Body of pancreas (tissue), 4 donors: ENCODE data around the gene BCR. TPM values are rescaled to one million over a fixed set of nuclear protein-coding genes. Genes with fewer than 3 reads are reported as not detected.

ENCODE experiments used
- ATAC-seq: fragments of 150-250 bp; one replicate; pipeline ENCODE4 v1.9.1; 2016
- DNase-seq, 4 donors: peaks; one replicate each; pipeline ENCODE4 v3.0.0-alpha.2; 2019
- H3K27ac ChIP-seq, 4 donors: fragments of 200-600 bp; sonication (generic); 1 replicate in 3 of 4; 2 replicates in 1 of 4; pipeline versions ENCODE4 v1.5.1 to v1.6.1; 2016 to 2019; ENCODE audit warnings: mild to moderate bottlenecking in 1 of 4, mixed read lengths in 1 of 4, moderate library complexity in 1 of 4
- H3K27me3 ChIP-seq, 2 donors: fragments of 200-600 bp; sonication (generic); one replicate each; pipeline ENCODE4 v1.6.0; 2016; ENCODE audit warnings: mild to moderate bottlenecking in 1 of 2
- H3K36me3 ChIP-seq, 2 donors: fragments of 200-600 bp; sonication (generic); replicated peaks in 1 of 2; 2 replicates each; pipeline ENCODE4 v1.5.1; 2016; ENCODE audit warnings: low read depth in 2 of 2; ENCODE audit not compliant: insufficient read depth in 1 of 2
- H3K4me1 ChIP-seq: fragments of 200-600 bp; sonication (generic); one replicate; pipeline ENCODE4 v1.6.0; 2016
- H3K4me3 ChIP-seq, 2 donors: fragments of 200-600 bp; sonication (generic); 1 replicate in 1 of 2; 2 replicates in 1 of 2; pipeline ENCODE4 v1.5.1; 2016 to 2019
- H3K9me3 ChIP-seq, 3 donors: fragments of 200-600 bp; sonication (generic); 1 replicate in 2 of 3; 2 replicates in 1 of 3; pipeline ENCODE4 v1.5.1; 2016
- POLR2A ChIP-seq, 3 donors: fragments of 450-650 bp; IDR thresholded peaks; one replicate each; pipeline ENCODE4 v1.6.1; 2016; ENCODE audit warnings: antibody characterized with exemption in 3 of 3, mild to moderate bottlenecking in 2 of 3
- WGBS, 2 donors: methylation state at CpG; one replicate each; pipeline ENCODE4 v1.1.5; 2017; 5-methylcytosine and 5-hydroxymethylcytosine counted together
- intact Hi-C: fragments of 100-400 bp; cut with DNase I; formaldehyde crosslinking; loops from one replicate; pipeline ENCODE4 v1.15.1; 2023
- total RNA-seq, 2 donors: library from RNA; depleted of rRNA; stranded (reverse); fragments of >200 nt; gene quantifications; one replicate each; pipeline ENCODE4 v1.1.0, GENCODE V29; 2016
- TF ChIP-seq, protein P1 (sequence below), 7 experiments: fragments of 450-650 bp in 4 of 7; fragments of 200-600 bp in 3 of 7; sonication (generic) in 3 of 7; IDR thresholded peaks; one replicate each; pipeline ENCODE4 v1.5.1; 2016 to 2019; ENCODE audit warnings: antibody characterized with exemption in 7 of 7

The BCR gene
- total RNA-seq, 2 donors from 2014 or later = 28.3 to 71.2 TPM

DNA sequence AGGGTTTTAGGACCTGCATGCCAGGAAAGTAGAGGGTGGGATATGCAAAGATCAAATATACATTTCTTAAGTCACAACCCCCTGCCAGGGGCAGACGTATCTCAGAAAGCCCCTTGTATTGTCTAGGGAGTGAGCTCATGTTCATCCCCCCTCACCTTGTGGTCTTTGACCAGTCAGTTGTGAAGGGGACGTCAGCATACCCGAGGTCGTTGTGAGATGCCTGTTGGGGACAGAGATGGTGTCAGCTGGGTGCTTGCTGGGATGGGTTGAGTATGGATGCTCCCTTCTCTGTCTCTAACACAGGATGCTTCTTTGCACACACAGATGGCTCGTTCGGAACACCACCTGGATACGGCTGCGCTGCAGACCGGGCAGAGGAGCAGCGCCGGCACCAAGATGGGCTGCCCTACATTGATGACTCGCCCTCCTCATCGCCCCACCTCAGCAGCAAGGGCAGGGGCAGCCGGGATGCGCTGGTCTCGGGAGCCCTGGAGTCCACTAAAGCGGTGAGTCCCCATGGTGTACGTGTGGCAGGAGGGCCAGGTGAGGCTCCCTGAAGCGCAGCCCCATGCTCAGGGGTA, 73.3 kb downstream of the BCR start:
- ATAC-seq (no peak), DNase-seq (no peak)
- no peak overlapping the region for H3K4me3 ChIP-seq
- peaks cover 34% of the 10 kb centered on the region for H3K4me1 ChIP-seq
- intact Hi-C loops = no loop called here
- H3K9me3 ChIP-seq = no peaks in the 10 kb centered on the region
- H3K27ac ChIP-seq = no peak overlapping the region
- no peak for TF ChIP-seq POLR2A (IDR thresholded peaks at IDR 0.05)
- TF ChIP-seq, protein P1, sequence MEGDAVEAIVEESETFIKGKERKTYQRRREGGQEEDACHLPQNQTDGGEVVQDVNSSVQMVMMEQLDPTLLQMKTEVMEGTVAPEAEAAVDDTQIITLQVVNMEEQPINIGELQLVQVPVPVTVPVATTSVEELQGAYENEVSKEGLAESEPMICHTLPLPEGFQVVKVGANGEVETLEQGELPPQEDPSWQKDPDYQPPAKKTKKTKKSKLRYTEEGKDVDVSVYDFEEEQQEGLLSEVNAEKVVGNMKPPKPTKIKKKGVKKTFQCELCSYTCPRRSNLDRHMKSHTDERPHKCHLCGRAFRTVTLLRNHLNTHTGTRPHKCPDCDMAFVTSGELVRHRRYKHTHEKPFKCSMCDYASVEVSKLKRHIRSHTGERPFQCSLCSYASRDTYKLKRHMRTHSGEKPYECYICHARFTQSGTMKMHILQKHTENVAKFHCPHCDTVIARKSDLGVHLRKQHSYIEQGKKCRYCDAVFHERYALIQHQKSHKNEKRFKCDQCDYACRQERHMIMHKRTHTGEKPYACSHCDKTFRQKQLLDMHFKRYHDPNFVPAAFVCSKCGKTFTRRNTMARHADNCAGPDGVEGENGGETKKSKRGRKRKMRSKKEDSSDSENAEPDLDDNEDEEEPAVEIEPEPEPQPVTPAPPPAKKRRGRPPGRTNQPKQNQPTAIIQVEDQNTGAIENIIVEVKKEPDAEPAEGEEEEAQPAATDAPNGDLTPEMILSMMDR (IDR thresholded peaks at IDR 0.05) = no peak
- no peaks in the 10 kb centered on the region for H3K27me3 ChIP-seq
- H3K36me3 ChIP-seq = no peaks in the 10 kb centered on the region
- 90% methylated on average over 8 to 19 of the region's 19 CpGs for WGBS, 2 donors

DNA sequence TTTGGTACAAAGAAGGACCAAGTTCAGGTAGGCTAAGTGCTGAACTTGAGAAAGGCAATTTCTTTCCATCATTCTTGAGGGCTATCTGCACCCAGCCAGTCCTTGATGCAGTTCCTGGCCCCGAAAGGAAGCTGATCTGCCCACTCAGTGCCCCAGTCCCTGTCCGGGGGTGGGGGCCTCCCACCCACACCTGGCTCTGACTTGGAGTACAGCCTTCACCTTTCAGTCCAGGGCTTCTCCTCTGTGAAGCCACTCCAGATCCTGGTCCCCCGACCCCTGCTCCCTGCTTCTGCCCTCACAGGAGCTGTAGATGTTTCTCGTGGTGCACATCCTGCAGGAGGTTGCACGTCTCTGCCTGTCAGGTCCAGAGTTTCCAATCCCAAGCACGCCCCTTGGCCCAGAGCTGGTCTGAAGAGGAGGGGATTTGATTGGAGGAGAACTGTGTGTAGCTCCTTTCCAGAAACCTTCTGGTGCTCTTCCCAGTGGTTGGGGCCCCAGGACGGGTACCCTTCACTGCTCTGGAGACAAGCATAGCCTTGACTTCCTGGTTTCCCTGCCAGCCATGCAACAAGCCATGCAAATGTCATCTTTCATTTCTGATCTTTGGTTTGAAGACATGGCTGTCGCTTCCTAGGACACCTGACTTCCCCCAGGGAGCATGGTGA, 75.3 kb downstream of the BCR start:
- no peak for DNase-seq
- Histone ChIP-seq H3K4me1 (peaks cover 31% of the 10 kb centered on the region), H3K27me3 (no peaks in the 10 kb centered on the region), H3K36me3 (no peaks in the 10 kb centered on the region), H3K9me3 (no peaks in the 10 kb centered on the region), H3K4me3 (no peak overlapping the region), H3K27ac (no peak overlapping the region)
- intact Hi-C loops = no loop called here
- ATAC-seq = no peak
- TF ChIP-seq, protein P1 (IDR thresholded peaks at IDR 0.05) = no peak
- no peak for TF ChIP-seq POLR2A (IDR thresholded peaks at IDR 0.05)
- WGBS, 2 donors = 65 to 82% methylated on average over 8 of the region's 8 CpGs

DNA sequence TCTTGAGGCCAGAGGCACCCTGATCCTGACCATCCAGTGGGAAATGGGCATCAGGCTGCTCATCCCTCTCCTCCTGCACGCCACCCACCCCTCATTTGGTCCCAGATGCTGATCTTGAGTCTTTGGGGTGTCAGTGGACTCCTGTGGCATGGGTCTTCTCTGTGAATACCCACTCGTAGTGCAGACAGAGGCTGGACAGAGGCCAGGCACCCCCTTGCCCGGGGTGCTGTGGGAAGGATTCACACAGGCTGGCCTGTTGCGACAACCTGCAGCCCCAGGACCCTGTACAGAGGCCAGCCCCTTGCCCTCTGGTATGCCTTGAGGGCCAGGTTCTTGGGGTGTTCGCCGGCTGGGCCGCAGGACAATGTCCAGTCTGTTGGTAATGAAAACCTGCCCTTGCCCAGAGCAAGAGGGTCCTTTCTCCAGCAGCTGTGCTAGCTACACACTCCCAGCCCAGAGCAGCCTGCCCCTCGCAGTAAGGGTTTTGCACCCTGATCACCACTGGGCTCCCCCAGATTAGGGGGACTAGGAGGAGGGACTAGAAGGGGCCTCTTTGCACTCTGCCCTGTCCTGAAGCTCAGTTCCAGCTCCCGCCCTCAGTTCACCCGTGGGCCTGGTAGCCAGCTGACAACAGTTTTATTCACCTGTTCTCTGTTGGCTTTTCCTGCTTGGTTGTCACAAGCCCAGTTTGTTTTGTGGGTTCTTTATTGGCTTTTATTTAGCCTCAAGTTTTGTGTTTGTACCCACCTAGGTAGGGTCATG, 76.0 kb downstream of the BCR start:
- no peak overlapping the region for H3K4me3 ChIP-seq
- TF ChIP-seq, protein P1 (IDR thresholded peaks at IDR 0.05) = no peak
- TF ChIP-seq POLR2A (IDR thresholded peaks at IDR 0.05) = no peak
- intact Hi-C loops = no loop called here
- no peak for DNase-seq
- no peak for ATAC-seq
- H3K27me3 ChIP-seq = no peaks in the 10 kb centered on the region
- H3K4me1 ChIP-seq = peaks cover 25% of the 10 kb centered on the region
- 69 to 89% methylated on average over 3 to 10 of the region's 10 CpGs for WGBS, 2 donors
- H3K9me3 ChIP-seq = no peaks in the 10 kb centered on the region
- H3K27ac ChIP-seq = peak overlapping the region in 1 of 4 donors; percentile 15
- peaks cover 0 to 5% of the 10 kb centered on the region in 2 donors for H3K36me3 ChIP-seq

GRCh38 chr22:23256986-23257888, 76.9 kb downstream of the BCR start:
- H3K4me1 ChIP-seq = peaks cover 18% of the 10 kb centered on the region
- H3K27ac ChIP-seq = peak overlapping the region in 1 of 4 donors; percentile 15
- WGBS, 2 donors = 63 to 65% methylated on average over 14 to 17 of the region's 19 CpGs
- H3K36me3 ChIP-seq = peaks cover 0 to 9% of the 10 kb centered on the region in 2 donors
- ATAC-seq (no peak), DNase-seq (peak in 3 of 4 donors; percentile 19 to 30 (median 24))
- no peak for TF ChIP-seq POLR2A (IDR thresholded peaks at IDR 0.05)
- TF ChIP-seq, protein P1 (IDR thresholded peaks at IDR 0.05) = no peak
- no peaks in the 10 kb centered on the region for H3K9me3 ChIP-seq
- intact Hi-C loops = no loop called here
- H3K27me3 ChIP-seq = no peaks in the 10 kb centered on the region
- no peak overlapping the region for H3K4me3 ChIP-seq
